HL-60/S4 treated with retinoic acid at 250 ng/mL for 4 days and 3 days (cell line): ENCODE measurements around the gene ADAMTSL3.

Source experiments
- in situ Hi-C: fragments of 300-500 bp; cut with MboI; formaldehyde crosslinking; loops from 2 replicates; pipeline ENCODE4 v1.7.0; 2022; ENCODE audit warnings: low sequenced_read_pairs

Gene ADAMTSL3

DNA sequence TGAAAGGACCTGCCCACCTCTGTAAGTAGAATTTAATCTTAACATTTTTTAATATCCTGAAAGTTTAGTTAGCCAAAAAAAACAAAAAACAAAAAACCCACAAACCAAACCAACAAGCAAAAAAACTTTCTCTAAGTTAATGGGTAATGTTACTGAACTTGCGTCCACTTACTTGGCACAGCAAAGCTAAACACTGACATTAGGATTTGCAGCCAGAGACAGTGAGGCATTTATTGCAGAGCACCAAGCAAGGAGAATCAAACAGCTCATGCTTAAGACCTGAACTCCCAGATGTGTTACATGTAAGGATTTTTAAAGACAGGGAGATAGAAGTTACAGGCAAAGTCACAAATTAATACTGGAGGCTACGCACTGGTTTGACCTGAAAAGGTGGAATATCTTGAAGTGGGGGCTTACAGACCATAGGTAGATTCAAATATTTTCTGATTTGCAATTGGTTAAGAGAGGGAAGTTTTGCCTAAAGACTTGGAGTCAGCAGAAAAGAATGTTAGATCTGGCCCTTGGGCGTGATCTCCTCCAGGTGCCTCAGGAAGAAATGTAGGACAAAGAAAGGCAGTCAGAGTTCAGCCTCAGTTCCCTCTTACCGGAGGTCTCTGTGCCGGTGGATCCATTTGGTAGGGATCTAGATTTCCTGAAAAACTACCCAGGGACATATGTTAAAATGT is 205.0 kb downstream of the ADAMTSL3 start:
- in situ Hi-C loops: no loop called here

DNA sequence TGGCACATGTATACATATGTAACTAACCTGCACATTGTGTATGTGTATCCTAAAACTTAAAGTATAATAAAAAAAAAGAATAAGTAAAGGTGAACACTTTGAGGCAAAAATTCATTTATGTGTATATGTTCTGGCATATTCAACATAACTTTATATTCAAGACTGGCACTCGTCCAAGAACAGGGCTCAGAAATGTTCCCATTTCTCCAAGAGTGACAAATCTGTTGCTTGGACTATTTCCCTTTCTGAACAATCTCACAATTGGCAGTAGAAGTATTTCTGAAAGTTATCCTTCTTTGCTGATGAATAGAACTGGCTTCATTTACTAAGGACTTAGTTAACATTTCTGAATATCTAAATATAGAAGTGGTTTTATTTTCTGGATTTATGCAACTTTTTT is 212.8 kb downstream of the ADAMTSL3 start:
- in situ Hi-C loops: no loop called here

DNA sequence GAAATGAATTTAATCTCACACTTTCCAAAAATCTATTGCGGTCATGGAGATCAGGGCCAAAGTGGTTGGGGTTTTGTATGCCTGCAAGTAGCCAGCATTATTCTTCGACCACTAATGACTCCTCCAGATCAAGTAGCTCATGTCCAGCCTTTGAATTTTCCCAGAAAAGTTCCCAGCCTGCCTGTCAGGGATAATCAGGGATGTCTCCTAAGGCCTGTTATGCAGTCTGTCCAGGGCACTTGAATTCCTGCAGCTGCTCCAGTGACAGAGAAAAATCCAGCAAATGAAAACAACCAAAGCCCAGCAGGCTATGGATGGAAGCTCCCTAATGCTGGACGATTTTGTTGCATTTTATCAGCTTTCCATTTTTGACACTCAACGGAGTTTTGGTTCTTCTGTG is 215.4 kb downstream of the ADAMTSL3 start:
- in situ Hi-C loops: no loop called here

DNA sequence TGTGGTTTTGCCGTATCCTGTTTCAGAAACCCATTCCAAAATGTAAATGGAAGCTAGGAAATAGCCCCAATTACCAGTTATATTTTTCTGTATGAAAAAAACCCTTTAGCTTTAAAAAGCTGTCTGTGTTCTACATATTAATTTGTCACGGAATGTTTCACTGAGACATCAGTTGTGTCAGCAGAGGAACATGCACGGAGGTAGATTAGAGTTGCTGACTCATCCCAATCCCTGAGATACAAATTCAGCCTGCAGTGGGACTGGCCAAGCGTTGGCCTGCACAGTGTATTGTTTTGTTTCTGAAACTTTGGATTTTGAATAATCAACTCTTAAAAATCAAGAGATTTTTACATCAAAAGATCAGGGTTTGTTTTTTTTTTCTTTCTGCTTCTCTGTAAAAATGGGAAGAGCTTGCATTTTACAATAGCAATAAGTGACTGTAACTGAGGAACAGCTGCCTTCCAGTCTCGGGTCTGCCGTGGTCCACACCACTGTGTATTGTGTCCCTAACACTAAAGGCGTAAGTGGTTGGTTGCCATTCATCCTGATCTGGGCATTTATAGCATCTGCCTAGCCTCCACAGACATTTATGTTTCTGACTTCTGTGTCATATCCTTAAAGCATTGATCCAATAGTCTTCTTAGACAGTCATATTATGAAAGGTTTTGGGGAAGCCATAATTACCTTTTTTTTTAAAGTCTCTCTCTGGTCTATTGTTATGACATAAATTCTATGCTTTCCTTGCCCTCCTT is 218.1 kb downstream of the ADAMTSL3 start:
- in situ Hi-C loops: no loop called here

DNA sequence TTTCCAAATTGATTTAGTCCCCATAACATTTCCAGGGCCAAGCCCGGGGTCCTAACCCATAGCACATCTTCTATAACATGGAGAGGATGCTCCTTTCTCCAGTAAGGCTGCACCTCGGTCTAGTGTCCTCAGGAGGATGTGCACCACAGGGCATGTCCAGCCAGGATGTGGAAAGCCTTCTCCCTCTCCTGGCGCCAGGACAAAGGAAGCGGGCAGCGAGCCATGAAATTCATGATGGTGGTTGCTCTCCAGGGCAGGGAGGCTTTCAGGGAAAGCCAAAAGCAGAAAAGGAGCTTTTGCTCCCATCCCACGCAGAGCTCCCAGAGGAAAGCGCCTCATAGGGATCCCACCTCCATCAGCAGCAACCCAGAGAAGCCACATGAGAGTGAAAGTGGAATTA is 220.0 kb downstream of the ADAMTSL3 start:
- in situ Hi-C loops: no loop called here

GRCh38 chr15:83880529-83880928 is 226.6 kb downstream of the ADAMTSL3 start:
- in situ Hi-C loops: no loop called here

GRCh38 chr15:83881156-83881555 is 227.2 kb downstream of the ADAMTSL3 start:
- in situ Hi-C loops: no loop called here

- in situ Hi-C loops: no loop called here
These were observed 232.4 kb downstream of the ADAMTSL3 start for GRCh38 chr15:83886321-83886720.

- in situ Hi-C loops: no loop called here
These were observed 233.5 kb downstream of the ADAMTSL3 start for GRCh38 chr15:83887404-83887803.

GRCh38 chr15:83887961-83888360 is 234.0 kb downstream of the ADAMTSL3 start:
- in situ Hi-C loops: no loop called here

DNA sequence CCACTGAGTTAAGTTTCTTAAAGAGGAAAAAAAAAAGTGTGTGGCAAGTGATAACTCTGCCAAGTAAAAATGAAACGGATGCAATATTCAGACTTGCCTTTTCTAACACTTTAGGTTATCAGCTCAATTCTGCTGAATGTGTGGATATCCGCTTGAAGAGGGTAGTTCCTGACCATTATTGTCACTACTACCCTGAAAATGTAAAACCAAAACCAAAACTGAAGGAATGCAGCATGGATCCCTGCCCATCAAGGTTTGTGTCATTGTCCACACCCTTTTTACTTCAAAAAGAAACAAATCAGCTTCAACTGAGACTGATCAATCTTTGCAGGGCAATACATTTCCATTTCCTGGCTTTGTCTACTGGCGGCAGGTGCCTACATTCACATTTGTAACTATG is 236.1 kb downstream of the ADAMTSL3 start:
- in situ Hi-C loops: no loop called here

GRCh38 chr15:83890587-83890986 is 236.7 kb downstream of the ADAMTSL3 start:
- in situ Hi-C loops: no loop called here

GRCh38 chr15:83892498-83892897 is 238.6 kb downstream of the ADAMTSL3 start:
- in situ Hi-C loops: no loop called here

GRCh38 chr15:83893308-83893707 is 239.4 kb downstream of the ADAMTSL3 start:
- in situ Hi-C loops: no loop called here

GRCh38 chr15:83897037-83897436 is 243.1 kb downstream of the ADAMTSL3 start:
- in situ Hi-C loops: no loop called here

GRCh38 chr15:83898361-83898760 is 244.4 kb downstream of the ADAMTSL3 start:
- in situ Hi-C loops: no loop called here

- in situ Hi-C loops: no loop called here
These were observed 245.7 kb downstream of the ADAMTSL3 start for GRCh38 chr15:83899670-83900069.

- in situ Hi-C loops: no loop called here
These were observed 250.5 kb downstream of the ADAMTSL3 start for GRCh38 chr15:83904107-83905040.

- in situ Hi-C loops: no loop called here
These were observed 251.8 kb downstream of the ADAMTSL3 start for GRCh38 chr15:83905556-83906273.

GRCh38 chr15:83911345-83911744 is 257.4 kb downstream of the ADAMTSL3 start:
- in situ Hi-C loops: no loop called here

DNA sequence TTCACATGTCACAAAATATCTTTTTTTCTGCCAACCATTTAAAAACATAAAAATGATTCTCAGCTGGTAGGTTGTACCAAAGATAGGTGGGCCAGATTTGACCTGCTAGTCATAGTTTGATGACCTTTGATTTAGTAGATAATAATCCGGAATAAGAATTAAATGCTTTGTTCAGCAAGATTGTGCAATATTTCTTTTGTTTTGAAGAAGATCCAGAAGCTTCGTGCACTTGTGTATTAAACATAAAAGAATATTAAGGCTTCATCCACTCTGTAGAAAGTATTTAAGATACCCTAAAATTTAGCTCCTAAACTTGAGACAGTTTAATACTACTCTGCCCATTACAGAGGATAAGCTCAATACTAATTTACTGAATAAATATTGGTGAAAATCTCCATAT is 258.4 kb downstream of the ADAMTSL3 start:
- in situ Hi-C loops: no loop called here
